ENCODE data around the gene FNTB.

Gene FNTB

GRCh38 chr14:64986648-64987437, at the start of gene FNTB:
FNTB (plus strand) TSS chr14:64986895; CDS start chr14:64986954, 59 bp downstream.
- DNase-seq (ENCODE audit: low read depth) = peak; percentile 96

GRCh38 chr14:64937171-64937820, 49.4 kb upstream of the FNTB start:
- peak; percentile 70 for DNase-seq (ENCODE audit: low read depth)

- DNase-seq (ENCODE audit: low read depth) = peak; percentile 19
These were observed 48.9 kb upstream of the FNTB start for GRCh38 chr14:64937821-64938193.

- DNase-seq (ENCODE audit: low read depth) = no peak
These were observed 47.5 kb upstream of the FNTB start for GRCh38 chr14:64938972-64939816.

GRCh38 chr14:64939817-64940190, 46.9 kb upstream of the FNTB start:
- no peak for DNase-seq (ENCODE audit: low read depth)

GRCh38 chr14:64940336-64940910, 46.3 kb upstream of the FNTB start:
- no peak for DNase-seq (ENCODE audit: low read depth)

- no peak for DNase-seq (ENCODE audit: low read depth)
These were observed 44.1 kb upstream of the FNTB start, which contains the start of gene GPX2 for GRCh38 chr14:64942531-64943111. GPX2 (minus strand) TSS chr14:64942745; CDS start chr14:64942726, 19 bp downstream.

- no peak for DNase-seq (ENCODE audit: low read depth)
These were observed 43.1 kb upstream of the FNTB start for GRCh38 chr14:64943556-64943955.

GRCh38 chr14:64944041-64944440, 42.7 kb upstream of the FNTB start:
- no peak for DNase-seq (ENCODE audit: low read depth)

GRCh38 chr14:64944861-64945260, 41.8 kb upstream of the FNTB start:
- DNase-seq (ENCODE audit: low read depth) = no peak

GRCh38 chr14:64945431-64946178, 41.1 kb upstream of the FNTB start:
- DNase-seq (ENCODE audit: low read depth) = no peak

GRCh38 chr14:64946310-64947045, 40.2 kb upstream of the FNTB start:
- DNase-seq (ENCODE audit: low read depth) = no peak

GRCh38 chr14:64947710-64948611, 38.7 kb upstream of the FNTB start:
- DNase-seq (ENCODE audit: low read depth) = no peak

- DNase-seq (ENCODE audit: low read depth) = no peak
These were observed 38.0 kb upstream of the FNTB start for GRCh38 chr14:64948612-64949210.

- DNase-seq (ENCODE audit: low read depth) = no peak
These were observed 35.8 kb upstream of the FNTB start for GRCh38 chr14:64950889-64951288.

GRCh38 chr14:64951291-64951690, 35.4 kb upstream of the FNTB start:
- no peak for DNase-seq (ENCODE audit: low read depth)

- DNase-seq (ENCODE audit: low read depth) = no peak
These were observed 35.0 kb upstream of the FNTB start for GRCh38 chr14:64951724-64952123.

GRCh38 chr14:64952598-64953309, 33.9 kb upstream of the FNTB start:
- peak; percentile 57 for DNase-seq (ENCODE audit: low read depth)

All from amniotic epithelial cell (primary cell).